GM21723 (cell line): Measurements from ENCODE around the gene DMXL2.
A peak's percentile ranks its signal among the peaks of the same experiment; 100 is the strongest.
"Not testable (repeated sequence)": the region's sequence is repeated elsewhere in the genome, so short reads cannot be mapped to it uniquely, and the experiment has no call there.

ENCODE experiments used
- ATAC-seq: cut with Tn5 transposase; IDR thresholded peaks from one replicate; pipeline ENCODE4 v1.9.1; 2021; ENCODE audit warnings: mild to moderate bottlenecking, moderate library complexity; ENCODE audit not compliant: unreplicated experiment

The DMXL2 gene

GRCh38 chr15:51579012-51579411, 43.6 kb downstream of the DMXL2 start:
- ATAC-seq: no peak

DNA sequence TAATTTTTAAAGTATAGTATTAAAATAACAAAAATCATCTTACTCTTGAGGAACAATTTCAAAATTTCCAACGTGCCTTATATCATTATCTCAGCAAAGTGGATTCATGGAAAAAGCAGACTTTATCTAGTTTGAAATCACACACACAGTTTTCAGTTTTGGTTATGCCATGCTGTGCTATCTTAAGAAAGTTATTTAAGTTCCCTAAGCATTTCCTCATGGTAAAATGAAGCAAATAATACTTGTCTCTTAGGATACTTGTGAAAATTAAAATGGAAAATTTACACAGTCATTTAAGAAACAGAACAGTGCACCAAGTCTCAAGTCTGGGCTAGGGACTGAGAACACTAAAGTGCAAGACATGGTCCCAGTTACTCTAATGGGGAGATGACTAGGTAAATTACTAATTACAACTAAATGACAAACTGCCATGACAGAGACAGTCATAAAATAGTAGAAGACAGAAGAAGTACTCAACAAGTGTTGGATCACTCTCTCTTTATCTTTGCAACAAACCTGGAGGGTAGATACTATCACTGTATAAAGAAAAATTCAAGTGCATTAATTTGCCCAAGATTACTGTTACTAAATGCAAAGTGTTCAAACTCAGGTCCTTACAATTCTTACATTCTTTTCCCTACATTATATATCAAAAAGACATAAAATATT, 44.8 kb downstream of the DMXL2 start:
- ATAC-seq: no peak

GRCh38 chr15:51576911-51577500, 45.6 kb downstream of the DMXL2 start:
- no peak for ATAC-seq

GRCh38 chr15:51576286-51576850, 46.2 kb downstream of the DMXL2 start:
- no peak for ATAC-seq

GRCh38 chr15:51575775-51576174, 46.8 kb downstream of the DMXL2 start:
- ATAC-seq: no peak

- ATAC-seq: not testable (repeated sequence)
Observed at GRCh38 chr15:51573352-51573751, 49.2 kb downstream of the DMXL2 start.

- ATAC-seq: not testable (repeated sequence)
Observed at GRCh38 chr15:51568939-51569784, 53.4 kb downstream of the DMXL2 start.

DNA sequence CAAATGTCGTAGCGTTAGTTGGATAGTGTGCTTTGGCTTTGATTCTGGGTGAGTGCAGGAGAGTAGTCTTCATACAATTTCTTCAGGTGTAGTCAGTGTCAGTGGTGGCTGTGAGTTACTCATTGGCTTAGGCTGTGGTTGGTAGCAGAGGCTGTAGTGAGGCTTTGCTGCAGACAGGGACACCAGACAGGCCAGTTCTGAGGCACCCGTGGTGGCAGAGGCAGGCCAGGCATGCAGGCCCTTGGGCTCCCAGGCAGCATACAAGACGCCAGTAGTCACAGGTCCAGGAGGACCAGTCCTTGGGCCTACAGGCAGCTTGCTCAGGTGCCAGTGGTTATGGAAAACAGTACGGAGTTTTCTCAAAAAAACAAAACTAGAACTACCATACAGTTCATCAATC, 61.3 kb downstream of the DMXL2 start:
- no peak for ATAC-seq

GRCh38 chr15:51558876-51559275, 63.7 kb downstream of the DMXL2 start:
- ATAC-seq: no peak

GRCh38 chr15:51558411-51558810, 64.2 kb downstream of the DMXL2 start:
- no peak for ATAC-seq

DNA sequence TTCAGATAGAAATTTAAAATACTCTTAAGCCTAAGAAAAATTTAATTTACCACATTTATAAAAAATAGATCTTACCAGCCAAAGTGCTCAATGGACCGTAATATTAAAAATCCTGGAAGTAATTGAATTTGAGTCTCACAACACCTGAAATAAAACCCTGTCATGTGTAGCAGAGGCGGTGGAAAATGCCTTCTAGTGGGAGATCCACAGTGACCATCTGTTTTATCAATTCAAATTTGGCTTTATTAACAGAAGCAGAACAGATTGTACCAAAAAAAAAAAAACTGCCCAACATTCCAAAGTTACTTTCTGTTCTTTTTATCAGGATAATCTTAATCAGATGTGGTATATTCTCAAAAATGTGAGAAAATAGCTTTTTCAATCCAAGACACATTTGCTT, 71.7 kb downstream of the DMXL2 start:
- ATAC-seq: no peak

DNA sequence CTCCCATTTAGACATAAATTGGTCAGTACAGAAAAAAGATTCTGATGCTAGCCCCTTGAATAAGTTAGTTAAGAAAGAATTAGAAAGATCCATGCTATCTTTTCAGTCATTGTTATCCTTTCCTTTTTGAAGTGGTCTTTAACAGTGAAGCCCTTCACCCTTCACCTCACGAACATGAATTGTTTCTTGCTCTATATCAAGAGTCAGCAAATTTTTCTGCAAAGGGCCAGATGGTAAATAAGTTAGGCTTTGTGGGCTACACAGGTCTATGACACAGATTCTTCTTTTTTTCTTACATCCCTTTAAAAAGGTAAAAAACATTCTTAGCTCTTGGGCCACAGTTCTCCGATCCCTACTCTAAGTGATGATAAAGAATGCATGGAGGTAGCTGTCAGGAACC, 74.9 kb downstream of the DMXL2 start:
- ATAC-seq: no peak

DNA sequence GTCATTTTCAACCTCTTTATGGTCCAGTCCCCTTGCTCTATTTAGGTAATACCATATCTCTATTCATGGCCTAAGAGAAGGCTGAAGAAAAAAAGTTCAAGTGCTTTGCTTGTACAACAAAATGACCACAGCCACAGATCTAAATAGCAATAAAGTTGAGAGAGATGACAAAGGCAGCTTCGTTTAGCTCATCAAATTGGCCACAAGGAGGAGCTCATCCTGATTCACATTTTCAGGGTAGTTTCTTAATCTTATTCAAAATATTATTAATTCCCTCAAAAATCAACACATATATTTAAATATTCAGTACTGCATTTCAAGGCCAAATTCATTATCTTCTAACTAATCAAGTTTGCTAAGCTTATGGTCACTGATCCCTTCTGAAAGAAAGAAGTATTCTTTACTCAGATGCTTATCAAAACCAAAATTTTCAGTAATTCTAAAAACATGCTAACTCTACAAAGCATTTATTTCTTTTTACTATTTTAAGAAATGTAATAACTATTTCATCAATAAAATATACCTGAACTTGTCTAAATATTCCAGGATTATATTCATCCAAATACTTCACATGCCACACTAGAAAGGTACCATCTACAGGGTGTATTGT, 85.5 kb downstream of the DMXL2 start:
- ATAC-seq: no peak

- no peak for ATAC-seq
Observed at GRCh38 chr15:51533672-51534398, 88.7 kb downstream of the DMXL2 start.

- no peak for ATAC-seq
Observed at GRCh38 chr15:51526955-51527354, 95.6 kb downstream of the DMXL2 start.

- no peak for ATAC-seq
Observed at GRCh38 chr15:51524376-51524775, 98.2 kb downstream of the DMXL2 start.

DNA sequence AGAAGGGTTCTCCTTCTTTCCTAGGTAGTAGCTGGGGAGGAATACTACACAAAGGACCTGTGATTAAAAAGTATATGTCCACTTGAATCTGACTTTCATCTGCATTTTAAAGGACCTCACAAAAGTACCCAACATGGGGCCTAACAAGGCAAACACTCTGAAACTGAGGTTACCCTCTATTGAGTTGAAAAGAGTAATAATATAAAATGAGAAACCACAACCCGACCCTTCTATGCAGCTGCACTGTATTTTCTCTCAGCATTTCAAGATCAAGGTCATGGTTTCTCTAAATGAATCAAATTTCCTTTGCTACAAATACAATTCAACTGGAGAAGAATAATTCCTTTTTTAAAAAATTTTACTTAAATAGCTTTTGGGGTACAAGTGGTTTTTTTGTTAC, 106.3 kb downstream of the DMXL2 start:
- ATAC-seq: no peak

DNA sequence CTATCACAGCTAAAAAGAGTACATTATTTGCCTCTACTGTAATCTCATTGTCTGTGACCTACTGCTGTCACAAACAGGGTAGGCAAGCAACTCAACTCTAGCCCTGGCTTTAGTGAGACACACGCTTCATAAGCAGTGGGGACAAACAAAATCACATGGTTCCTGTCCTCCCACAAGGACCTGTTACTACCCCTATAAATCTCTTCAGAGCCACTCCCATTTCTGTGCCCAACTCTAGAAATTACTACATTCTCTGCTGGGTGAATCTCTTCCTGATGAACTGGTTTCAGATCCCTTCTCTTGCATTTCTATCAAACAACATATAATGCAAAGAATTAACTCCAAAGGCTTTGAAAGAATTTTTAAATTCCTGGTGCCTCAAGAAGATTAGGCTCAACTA, 117.3 kb downstream of the DMXL2 start:
- ATAC-seq: no peak

DNA sequence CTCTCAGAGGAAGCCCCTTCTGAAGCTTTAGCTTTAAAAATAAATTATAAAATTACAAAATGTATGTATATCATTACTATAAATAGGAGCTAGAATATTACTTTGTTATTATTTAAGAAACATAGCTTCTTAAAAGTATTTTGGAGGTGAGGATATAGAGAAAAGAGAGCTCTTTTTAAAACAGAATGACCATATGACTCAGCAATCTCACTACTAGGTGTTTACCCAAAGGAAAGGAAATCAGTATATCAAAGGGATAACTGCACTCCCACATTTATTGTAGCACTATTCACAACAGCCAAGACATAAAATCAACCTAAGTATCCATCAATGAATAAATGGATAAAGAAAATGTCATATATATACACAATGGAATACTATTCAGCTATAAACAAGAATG, 119.6 kb downstream of the DMXL2 start:
- ATAC-seq: no peak

GRCh38 chr15:51499379-51499976, 123.1 kb downstream of the DMXL2 start:
- peak; percentile 54 for ATAC-seq
